Measurements from ENCODE around the gene PRICKLE3. TPM values are rescaled to one million over a fixed set of nuclear protein-coding genes. Genes with fewer than 3 reads are reported as not detected.

The PRICKLE3 gene
- total RNA-seq, 1 experiment from 2014 or later = 14.5 TPM

DNA sequence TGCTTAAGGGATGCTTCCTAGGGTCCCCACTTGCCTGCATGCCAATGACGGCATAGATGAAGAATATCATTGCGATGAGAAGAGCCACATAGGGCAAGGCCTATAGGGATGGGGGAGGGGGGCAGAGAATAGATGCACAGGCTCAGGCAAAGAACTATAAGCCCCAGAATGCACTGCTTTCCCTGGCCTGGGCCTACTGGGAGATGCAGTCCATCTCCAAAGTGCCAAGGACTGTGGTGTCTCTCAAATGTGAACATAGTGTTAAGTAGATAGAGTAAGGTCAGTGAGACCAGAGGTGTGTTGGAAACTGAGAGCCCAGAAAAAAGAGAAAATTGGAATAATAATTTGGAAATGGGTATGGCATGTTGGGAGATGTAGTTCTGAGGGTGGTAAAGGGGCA is 26.0 kb upstream of the PRICKLE3 start:
- no peaks in the 10 kb centered on the region for H3K4me1 Mint-ChIP-seq (ENCODE audit: insufficient read depth, unreplicated experiment)
- H3K9me3 Mint-ChIP-seq (ENCODE audit: unreplicated experiment) = peaks cover 12% of the 10 kb centered on the region
- no peak overlapping the region for H3K27ac Mint-ChIP-seq (ENCODE audit: low read depth, unreplicated experiment)
- no peaks in the 10 kb centered on the region for H3K27me3 Mint-ChIP-seq (ENCODE audit: insufficient read depth, unreplicated experiment)
- H3K36me3 Mint-ChIP-seq (ENCODE audit: insufficient read depth, unreplicated experiment) = no peaks in the 10 kb centered on the region
- BruUV-seq (replicated peaks) = no TSS peak
- no peak for TF ChIP-seq CTCF (IDR thresholded peaks at IDR 0.05; ENCODE audit: unreplicated experiment)
- intact Hi-C loops (cut with micrococcal nuclease) = no loop called here
- POLR2A ChIA-PET = no interaction called here
- no peak for DNase-seq (ENCODE audit: unreplicated experiment)
- CTCF ChIA-PET = interaction anchor here (0.7 kb wide), 1 partner anchor 779 kb away, joined by 3 read pairs; no protein-coding TSS in a partner anchor
- H3K4me3 Mint-ChIP-seq (ENCODE audit: unreplicated experiment) = no peak overlapping the region

DNA sequence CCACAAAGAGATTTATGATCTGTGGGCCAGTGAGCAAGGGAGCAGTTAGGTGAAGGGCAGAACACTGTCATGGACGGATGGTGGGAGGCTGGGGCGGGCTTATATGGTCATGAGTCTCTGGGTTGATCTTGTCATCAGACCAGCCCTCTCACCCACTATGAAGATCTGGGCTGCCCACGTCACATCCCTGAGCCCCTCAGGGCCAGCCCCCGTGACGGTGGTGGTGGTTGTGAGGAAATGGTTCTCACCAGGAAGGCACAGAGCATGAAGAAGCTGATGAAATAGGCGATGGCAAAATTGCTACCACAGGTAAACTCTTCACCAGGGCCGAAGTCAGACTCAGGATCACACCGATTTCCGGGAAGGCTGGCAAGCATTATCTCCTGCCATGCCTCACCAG is 24.9 kb upstream of the PRICKLE3 start:
- DNase-seq (ENCODE audit: unreplicated experiment) = no peak
- H3K4me3 Mint-ChIP-seq (ENCODE audit: unreplicated experiment) = no peak overlapping the region
- H3K4me1 Mint-ChIP-seq (ENCODE audit: insufficient read depth, unreplicated experiment) = no peaks in the 10 kb centered on the region
- no peaks in the 10 kb centered on the region for H3K27me3 Mint-ChIP-seq (ENCODE audit: insufficient read depth, unreplicated experiment)
- peaks cover 12% of the 10 kb centered on the region for H3K9me3 Mint-ChIP-seq (ENCODE audit: unreplicated experiment)
- intact Hi-C loops (cut with micrococcal nuclease) = no loop called here
- CTCF ChIA-PET = no interaction called here
- H3K36me3 Mint-ChIP-seq (ENCODE audit: insufficient read depth, unreplicated experiment) = no peaks in the 10 kb centered on the region
- no peak overlapping the region for H3K27ac Mint-ChIP-seq (ENCODE audit: low read depth, unreplicated experiment)
- no peak for TF ChIP-seq CTCF (IDR thresholded peaks at IDR 0.05; ENCODE audit: unreplicated experiment)
- BruUV-seq (replicated peaks) = no TSS peak
- POLR2A ChIA-PET = no interaction called here

DNA sequence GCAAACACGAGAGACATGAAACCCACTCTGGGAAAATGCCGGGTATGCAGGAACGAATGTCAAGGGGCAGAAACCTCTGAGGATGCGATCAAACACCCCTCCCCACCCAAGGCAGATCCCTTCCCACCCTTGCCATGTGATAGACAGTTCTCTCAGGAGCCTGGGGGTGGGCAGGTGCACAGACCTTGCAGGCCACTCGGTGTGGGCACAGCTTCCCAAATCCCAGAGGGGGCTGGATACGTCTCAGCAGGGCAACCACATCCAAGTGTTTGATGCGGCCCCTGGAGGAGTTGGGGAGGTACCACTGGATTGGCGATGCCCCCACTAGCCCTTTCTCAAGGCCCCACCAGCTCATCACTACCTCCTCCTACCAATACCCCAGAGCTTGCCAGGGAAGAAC is 24.2 kb upstream of the PRICKLE3 start:
- no peak for TF ChIP-seq CTCF (IDR thresholded peaks at IDR 0.05; ENCODE audit: unreplicated experiment)
- ChIA-PET POLR2A (no interaction called here), CTCF (interaction anchor here (0.6 kb wide), 1 partner anchor 127 kb away, joined by 3 read pairs; no protein-coding TSS in a partner anchor)
- no peaks in the 10 kb centered on the region for H3K36me3 Mint-ChIP-seq (ENCODE audit: insufficient read depth, unreplicated experiment)
- no peak overlapping the region for H3K27ac Mint-ChIP-seq (ENCODE audit: low read depth, unreplicated experiment)
- no peaks in the 10 kb centered on the region for H3K27me3 Mint-ChIP-seq (ENCODE audit: insufficient read depth, unreplicated experiment)
- no peak overlapping the region for H3K4me3 Mint-ChIP-seq (ENCODE audit: unreplicated experiment)
- H3K9me3 Mint-ChIP-seq (ENCODE audit: unreplicated experiment) = peaks cover 12% of the 10 kb centered on the region
- no peak for DNase-seq (ENCODE audit: unreplicated experiment)
- intact Hi-C loops (cut with micrococcal nuclease) = no loop called here
- H3K4me1 Mint-ChIP-seq (ENCODE audit: insufficient read depth, unreplicated experiment) = no peaks in the 10 kb centered on the region
- no TSS peak for BruUV-seq (replicated peaks)

DNA sequence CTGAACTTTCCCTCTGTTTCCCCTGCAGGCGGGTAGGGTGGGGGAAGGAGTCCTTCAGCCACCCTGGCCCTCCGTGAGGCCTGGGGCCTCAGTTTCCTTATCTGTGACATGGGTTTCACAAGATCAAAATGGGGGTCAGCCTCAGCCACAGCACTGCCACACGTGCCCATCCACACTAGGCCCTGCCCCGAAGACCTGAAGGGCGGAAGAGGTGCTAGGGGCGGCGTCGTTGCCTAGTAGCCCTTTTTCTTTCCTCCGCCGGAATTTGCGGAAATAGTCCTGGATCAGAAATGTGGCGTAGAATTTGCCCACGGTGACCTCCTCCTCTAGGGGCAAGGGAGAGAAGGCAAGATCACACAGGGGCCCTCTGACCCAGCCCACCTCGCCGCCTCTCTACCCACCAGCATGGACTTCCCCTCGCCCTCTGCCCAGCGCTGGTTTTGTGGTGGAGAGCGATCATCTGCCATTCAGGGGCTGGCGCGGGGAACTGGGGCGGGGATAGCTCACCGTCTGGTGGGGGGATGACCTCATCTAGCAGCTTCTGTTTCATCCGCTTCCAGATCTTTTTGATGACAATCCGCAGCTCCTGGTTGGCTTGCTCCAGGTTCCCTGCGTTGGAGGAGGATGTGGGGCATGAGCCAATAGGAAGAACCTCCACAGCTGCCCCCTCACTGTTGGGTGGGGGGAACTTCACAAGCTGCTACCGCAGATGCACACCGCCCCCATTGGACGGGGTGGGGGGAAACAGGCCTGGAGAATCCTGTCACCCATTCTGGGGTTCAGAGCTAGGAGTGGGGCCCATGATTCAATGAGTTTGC is 23.5 kb upstream of the PRICKLE3 start:
- Mint-ChIP-seq H3K9me3 (ENCODE audit: unreplicated experiment) (peaks cover 12% of the 10 kb centered on the region), H3K4me1 (ENCODE audit: insufficient read depth, unreplicated experiment) (no peaks in the 10 kb centered on the region), H3K36me3 (ENCODE audit: insufficient read depth, unreplicated experiment) (no peaks in the 10 kb centered on the region), H3K4me3 (ENCODE audit: unreplicated experiment) (no peak overlapping the region), H3K27me3 (ENCODE audit: insufficient read depth, unreplicated experiment) (no peaks in the 10 kb centered on the region), H3K27ac (ENCODE audit: low read depth, unreplicated experiment) (no peak overlapping the region)
- no peak for TF ChIP-seq CTCF (IDR thresholded peaks at IDR 0.05; ENCODE audit: unreplicated experiment)
- BruUV-seq (replicated peaks) = no TSS peak
- POLR2A ChIA-PET = no interaction called here
- intact Hi-C loops (cut with micrococcal nuclease) = no loop called here
- no peak for DNase-seq (ENCODE audit: unreplicated experiment)
- CTCF ChIA-PET = interaction anchor here (0.6 to 1.1 kb wide), 2 partner anchors 19 to 127 kb away, joined by 3 to 4 read pairs; no protein-coding TSS in a partner anchor

Data from MCF 10A (cell line).